Duodenal mucosa (tissue), 2 donors: ENCODE measurements around the gene LRRC8D.

Source experiments
- H3K27ac ChIP-seq: one replicate; pipeline ENCODE4 v1.7.0; 2013; ENCODE audit warnings: low read depth, low read length
- H3K27me3 ChIP-seq, 2 donors: one replicate each; pipeline ENCODE4 v1.7.0; 2013; ENCODE audit warnings: low read length in 2 of 2, control low read depth in 1 of 2; ENCODE audit not compliant: insufficient read depth in 2 of 2, control insufficient read depth in 1 of 2
- H3K36me3 ChIP-seq, 2 donors: one replicate each; pipeline ENCODE4 v1.7.0; 2013; ENCODE audit warnings: low read length in 2 of 2, control low read depth in 1 of 2; ENCODE audit not compliant: insufficient read depth in 2 of 2, control insufficient read depth in 1 of 2
- H3K4me1 ChIP-seq, 2 donors: one replicate each; pipeline ENCODE4 v1.7.0; 2013; ENCODE audit warnings: low read length in 2 of 2, control low read depth in 1 of 2; ENCODE audit not compliant: insufficient read depth in 2 of 2, control insufficient read depth in 1 of 2
- H3K4me3 ChIP-seq, 2 donors: one replicate each; pipeline ENCODE4 v1.7.0; 2013; ENCODE audit warnings: low read length in 2 of 2, low read depth in 1 of 2
- H3K9ac ChIP-seq, 2 donors: one replicate each; pipeline ENCODE4 v1.7.0; 2013; ENCODE audit warnings: low read length in 2 of 2, low read depth in 1 of 2
- H3K9me3 ChIP-seq, 2 donors: one replicate each; pipeline ENCODE4 v1.7.0; 2013; ENCODE audit warnings: low read length in 2 of 2, control low read depth in 1 of 2; ENCODE audit not compliant: control insufficient read depth in 1 of 2

LRRC8D gene

DNA sequence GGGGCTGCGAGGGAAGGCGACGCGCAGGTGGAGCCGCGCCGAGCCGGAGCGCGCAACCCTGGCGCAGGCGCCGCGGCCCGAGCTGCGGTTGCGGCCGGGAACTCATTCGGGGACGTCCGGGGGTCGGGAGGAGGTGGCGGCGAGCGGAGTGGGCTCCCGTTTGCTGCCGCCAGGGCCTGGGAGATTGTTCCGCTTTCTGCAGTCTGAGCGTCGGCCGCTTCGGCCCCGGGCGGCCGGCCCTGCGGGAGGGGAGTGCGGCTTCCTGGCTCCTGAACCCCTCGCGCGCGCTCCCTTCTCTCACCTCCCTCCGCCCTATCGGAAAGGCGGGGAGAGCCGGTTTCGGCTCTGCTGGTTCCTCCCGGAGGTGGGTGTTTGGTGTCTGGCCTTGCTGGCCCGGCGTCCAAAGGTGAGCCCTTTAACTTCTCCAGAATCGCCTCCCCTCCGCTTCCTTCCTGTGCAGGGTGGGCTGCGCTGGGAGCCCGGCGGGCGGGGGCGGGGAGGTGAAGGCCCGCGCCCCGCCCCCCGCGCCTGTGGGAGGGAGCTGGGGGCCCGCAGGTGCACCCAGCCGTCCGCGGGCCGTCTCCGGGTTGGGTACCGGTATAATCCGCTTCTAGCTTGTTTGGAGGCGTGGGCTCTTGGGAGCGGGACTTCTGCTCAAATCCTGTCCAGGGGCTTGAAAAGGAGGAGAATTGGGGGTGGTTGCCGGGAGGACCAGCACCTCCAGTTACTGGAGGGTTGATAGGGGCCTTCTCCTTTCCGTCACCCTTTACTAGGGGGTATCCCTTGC lies 683 bp downstream of the LRRC8D start:
- Histone ChIP-seq H3K4me1 (peaks cover 20 to 21% of the 10 kb centered on the region in 2 donors), H3K36me3 (no peaks in the 10 kb centered on the region), H3K27me3 (no peaks in the 10 kb centered on the region), H3K9me3 (no peaks in the 10 kb centered on the region), H3K4me3 (peak overlapping the region; percentile 92 to 93), H3K27ac (peak overlapping the region; percentile 71), H3K9ac (peak overlapping the region; percentile 44 to 65)

- H3K4me3 ChIP-seq: peak overlapping the region; percentile 92 to 93
- peaks cover 20 to 21% of the 10 kb centered on the region in 2 donors for H3K4me1 ChIP-seq
- no peaks in the 10 kb centered on the region for H3K36me3 ChIP-seq
- peak overlapping the region; percentile 44 to 65 for H3K9ac ChIP-seq
- no peak overlapping the region for H3K27ac ChIP-seq
- H3K27me3 ChIP-seq: no peaks in the 10 kb centered on the region
- no peaks in the 10 kb centered on the region for H3K9me3 ChIP-seq
These were observed 1.5 kb downstream of the LRRC8D start for GRCh38 chr1:89822109-89822962.

GRCh38 chr1:89822999-89823628 lies 2.3 kb downstream of the LRRC8D start:
- Histone ChIP-seq H3K27ac (no peak overlapping the region), H3K4me3 (no peak overlapping the region), H3K27me3 (no peaks in the 10 kb centered on the region), H3K4me1 (peaks cover 20 to 21% of the 10 kb centered on the region in 2 donors), H3K9me3 (no peaks in the 10 kb centered on the region), H3K36me3 (no peaks in the 10 kb centered on the region), H3K9ac (no peak overlapping the region)

GRCh38 chr1:89823679-89824292 lies 3.0 kb downstream of the LRRC8D start:
- Histone ChIP-seq H3K9ac (no peak overlapping the region), H3K9me3 (no peaks in the 10 kb centered on the region), H3K4me1 (peaks cover 20 to 21% of the 10 kb centered on the region in 2 donors), H3K36me3 (no peaks in the 10 kb centered on the region), H3K27ac (no peak overlapping the region), H3K4me3 (no peak overlapping the region), H3K27me3 (no peaks in the 10 kb centered on the region)

- Histone ChIP-seq H3K4me3 (no peak overlapping the region), H3K4me1 (peaks cover 9 to 11% of the 10 kb centered on the region in 2 donors), H3K27ac (no peak overlapping the region), H3K9me3 (no peaks in the 10 kb centered on the region), H3K36me3 (no peaks in the 10 kb centered on the region), H3K27me3 (no peaks in the 10 kb centered on the region), H3K9ac (no peak overlapping the region)
These were observed 5.8 kb downstream of the LRRC8D start for GRCh38 chr1:89826594-89826993.

- Histone ChIP-seq H3K9ac (no peak overlapping the region), H3K27me3 (no peaks in the 10 kb centered on the region), H3K36me3 (no peaks in the 10 kb centered on the region), H3K4me1 (peaks cover 5% of the 10 kb centered on the region in 2 donors), H3K27ac (no peak overlapping the region), H3K4me3 (no peak overlapping the region), H3K9me3 (no peaks in the 10 kb centered on the region)
These were observed 6.5 kb downstream of the LRRC8D start for GRCh38 chr1:89827330-89827729.

GRCh38 chr1:89827902-89828301 lies 7.1 kb downstream of the LRRC8D start:
- no peaks in the 10 kb centered on the region for H3K36me3 ChIP-seq
- no peaks in the 10 kb centered on the region for H3K9me3 ChIP-seq
- no peak overlapping the region for H3K4me3 ChIP-seq
- H3K9ac ChIP-seq: no peak overlapping the region
- no peaks in the 10 kb centered on the region for H3K27me3 ChIP-seq
- H3K27ac ChIP-seq: no peak overlapping the region
- no peaks in the 10 kb centered on the region for H3K4me1 ChIP-seq

DNA sequence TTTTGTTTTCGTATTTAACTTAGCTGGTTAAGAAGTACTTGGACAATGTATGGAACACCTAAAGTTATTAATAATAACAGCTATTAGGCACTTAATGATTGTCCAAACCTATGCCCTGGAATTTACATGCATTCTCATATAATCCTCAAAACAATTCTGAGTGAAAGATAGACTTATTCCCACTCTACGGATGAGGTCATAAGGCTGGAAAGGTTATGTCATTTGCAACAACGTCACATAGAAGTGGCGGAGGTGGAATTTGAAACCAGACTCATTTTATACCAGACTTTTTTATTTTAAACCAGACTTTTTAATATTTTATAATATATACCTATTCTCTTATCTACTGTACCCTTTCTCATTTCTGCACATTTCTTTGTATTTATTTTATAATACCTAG lies 8.4 kb downstream of the LRRC8D start:
- H3K27me3 ChIP-seq: no peaks in the 10 kb centered on the region
- H3K27ac ChIP-seq: no peak overlapping the region
- H3K9me3 ChIP-seq: no peaks in the 10 kb centered on the region
- H3K4me1 ChIP-seq: peaks cover 0 to 2% of the 10 kb centered on the region in 2 donors
- H3K4me3 ChIP-seq: no peak overlapping the region
- no peaks in the 10 kb centered on the region for H3K36me3 ChIP-seq
- H3K9ac ChIP-seq: no peak overlapping the region

DNA sequence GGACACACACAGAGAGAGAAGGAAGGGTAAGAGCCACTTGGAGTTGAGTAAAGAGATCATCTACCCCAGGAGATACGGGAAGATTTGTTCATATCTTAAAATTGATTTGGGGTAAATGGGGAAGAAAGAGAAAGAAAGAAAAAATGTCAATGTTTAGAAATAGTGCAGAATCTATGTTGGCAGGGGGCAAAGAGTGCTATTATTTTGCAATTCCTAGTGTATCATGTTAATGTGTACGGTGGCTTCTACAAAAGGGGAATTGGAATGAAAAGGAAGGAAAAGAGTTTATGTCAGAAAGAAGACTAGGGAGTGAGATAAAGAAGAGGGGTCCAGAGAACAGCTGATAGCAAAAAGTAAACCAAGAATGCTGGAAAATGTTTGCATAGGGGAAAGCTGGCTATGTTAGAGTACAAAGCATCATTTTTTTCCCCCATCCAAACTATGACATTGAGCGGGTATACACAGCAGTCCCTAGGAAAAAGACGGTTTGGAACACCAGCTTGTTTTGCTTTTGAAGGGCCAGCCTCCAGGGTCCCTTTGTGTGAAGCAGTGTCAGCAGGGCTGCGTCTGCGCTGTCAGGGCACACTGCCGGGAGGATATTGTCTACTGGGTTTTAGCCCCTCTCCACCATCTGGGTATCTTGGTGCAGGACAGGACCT lies 10.8 kb downstream of the LRRC8D start:
- Histone ChIP-seq H3K4me1 (peaks cover 5 to 19% of the 10 kb centered on the region in 2 donors), H3K36me3 (no peaks in the 10 kb centered on the region), H3K27ac (no peak overlapping the region), H3K9me3 (no peaks in the 10 kb centered on the region), H3K9ac (no peak overlapping the region), H3K4me3 (no peak overlapping the region), H3K27me3 (no peaks in the 10 kb centered on the region)
